K562 (cell line): ENCODE results near the gene PARD6B. TPM values are rescaled to one million over a fixed set of nuclear protein-coding genes. Genes with fewer than 3 reads are reported as not detected.
A peak's percentile ranks its signal among the peaks of the same experiment; 100 is the strongest.

Source experiments
- ATAC-seq: fragments of 200-7000 bp; cut with Tn5 transposase; 3 replicates; pipeline ENCODE4 v1.9.1; 2020; ENCODE audit warnings: moderate library complexity
- BruUV-seq: library from RNA; stranded (reverse); fragments of 400-500 nt; replicated peaks from 2 replicates; lab custom pipeline; 2021; lab: Mats Ljungman, UMichigan
- CTCF ChIA-PET: fragments of 300-600 bp; formaldehyde crosslinking; extraction: SDS; loops from one replicate; lab custom pipeline; 2021; ENCODE audit warnings: low intra/inter-chr PET ratio; lab: Yijun Ruan, JAX
- POLR2A ChIA-PET: fragments of 300-600, 350-650 bp; sonication (Branson Sonifier 250); formaldehyde crosslinking; extraction: SDS; loops from one replicate; lab custom pipeline; 2021; ENCODE audit warnings: antibody characterized with exemption, inconsistent platforms; lab: Yijun Ruan, JAX
- DNase-seq, 4 experiments: peaks; one replicate each; pipeline versions ENCODE4 v3.0.0 to v3.0.0-alpha.2; 2011 to 2018; ENCODE audit warnings: low spot score in 3 of 4, mixed read lengths in 3 of 4; ENCODE audit errors: extremely low read depth in 1 of 4
- FAIRE-seq: peaks from 2 replicates; lab custom pipeline; 2011; peaks lifted over from hg19 to GRCh38; lab: Jason Lieb, UNC
- H2AFZ ChIP-seq: 2 replicates; pipeline ENCODE4 v1.6.0; 2011; ENCODE audit warnings: low read depth, low read length, control low read depth, inconsistent platforms
- H3K27ac ChIP-seq: fragments of 200-600 bp; 3 replicates; pipeline ENCODE4 v1.8.0; 2011; ENCODE audit warnings: low read depth, mild to moderate bottlenecking, control low read depth, inconsistent platforms, low read length, moderate library complexity, mixed read lengths; ENCODE audit errors: extremely low read depth
- H3K27me3 ChIP-seq, 2 experiments: fragments of 300-600 bp in 1 of 2; 2 replicates in 1 of 2; 3 replicates in 1 of 2; pipeline versions ENCODE4 v1.6.0 to v1.8.0; 2011; ENCODE audit warnings: inconsistent platforms in 2 of 2, low read length in 2 of 2, mild to moderate bottlenecking in 1 of 2, mixed read lengths in 1 of 2, moderate library complexity in 1 of 2; ENCODE audit not compliant: control insufficient read depth in 2 of 2, insufficient read depth in 2 of 2
- H3K36me3 ChIP-seq: fragments of 300-600 bp; 3 replicates; pipeline ENCODE4 v1.8.0; 2011; ENCODE audit warnings: mild to moderate bottlenecking, low read length, inconsistent platforms; ENCODE audit not compliant: control insufficient read depth, insufficient read depth
- H3K4me1 ChIP-seq, 2 experiments: fragments of 200-600 bp in 1 of 2; replicated peaks in 1 of 2; 2 replicates in 1 of 2; 3 replicates in 1 of 2; pipeline versions ENCODE4 v1.5.1 to v1.8.0; 2011; ENCODE audit warnings: inconsistent platforms in 2 of 2, low read length in 2 of 2, mild to moderate bottlenecking in 1 of 2, mixed read lengths in 1 of 2, moderate library complexity in 1 of 2; ENCODE audit not compliant: control insufficient read depth in 2 of 2, insufficient read depth in 2 of 2
- H3K4me2 ChIP-seq: 2 replicates; pipeline ENCODE4 v1.6.1; 2011; ENCODE audit warnings: low read length, control low read depth, inconsistent platforms, mixed read lengths; ENCODE audit not compliant: insufficient read depth
- H3K4me3 ChIP-seq: fragments of 200-600 bp; sonication (generic), shearing (Covaris generic); 2 replicates; pipeline ENCODE4 v1.5.1; 2016; ENCODE audit warnings: control low read depth, inconsistent platforms
- H3K79me2 ChIP-seq: fragments of 200-600 bp; 3 replicates; pipeline ENCODE4 v1.8.0; 2011; ENCODE audit warnings: low read length, inconsistent platforms; ENCODE audit not compliant: control insufficient read depth, insufficient read depth
- H3K9ac ChIP-seq, 2 experiments: 2 replicates each; pipeline versions ENCODE4 v1.6.0 to v1.6.1; 2011; ENCODE audit warnings: low read depth in 2 of 2, low read length in 2 of 2, control low read depth in 1 of 2, inconsistent platforms in 1 of 2, mild to moderate bottlenecking in 1 of 2, mixed read lengths in 1 of 2; ENCODE audit not compliant: insufficient read depth in 1 of 2
- H3K9me1 ChIP-seq: one replicate; pipeline ENCODE4 v1.6.0; 2011; ENCODE audit warnings: inconsistent platforms, mild to moderate bottlenecking, low read length, moderate library complexity; ENCODE audit not compliant: control insufficient read depth, insufficient read depth
- H3K9me3 ChIP-seq: replicated peaks from 2 replicates; pipeline ENCODE4 v1.5.1; 2011; ENCODE audit warnings: low read depth, low read length, inconsistent platforms; ENCODE audit not compliant: control insufficient read depth, insufficient read depth
- H4K20me1 ChIP-seq: replicated peaks from 2 replicates; pipeline ENCODE4 v1.6.1; 2011; ENCODE audit warnings: low read length, inconsistent platforms, mixed read lengths; ENCODE audit not compliant: control insufficient read depth, insufficient read depth
- ATF3 ChIP-seq, 2 experiments: fragments of 450-650 bp in 1 of 2; sonication (generic) in 1 of 2; formaldehyde crosslinking in 1 of 2; IDR thresholded peaks in 1 of 2; conservative IDR thresholded peaks in 1 of 2; 2 replicates each; pipeline versions ENCODE4 v1.6.1 to v1.8.1; 2016 to 2023; ENCODE audit warnings: mild to moderate bottlenecking in 2 of 2, moderate library complexity in 2 of 2, inconsistent platforms in 1 of 2, missing genetic modification reagents in 1 of 2
- CEBPB ChIP-seq: fragments of 450-650 bp; IDR thresholded peaks from 2 replicates; pipeline ENCODE4 v1.6.1; 2016; ENCODE audit warnings: missing genetic modification characterization, missing compliant biosample characterization
- CEBPG ChIP-seq, 3 experiments: fragments of 200-800 bp in 1 of 3; sonication (Bioruptor generic) in 1 of 3; sonication (generic) in 1 of 3; formaldehyde crosslinking in 1 of 3; IDR thresholded peaks in 2 of 3; conservative IDR thresholded peaks in 1 of 3; 2 replicates each; pipeline versions ENCODE4 v1.6.1 to v1.8.0; 2016 to 2022; ENCODE audit warnings: missing compliant biosample characterization in 2 of 3, missing genetic modification characterization in 2 of 3, mild to moderate bottlenecking in 1 of 3, missing genetic modification reagents in 1 of 3
- GATA2 ChIP-seq: sonication (generic); formaldehyde crosslinking; IDR thresholded peaks from 2 replicates; pipeline ENCODE4 v1.4.0; 2020; ENCODE audit warnings: mild to moderate bottlenecking, missing genetic modification reagents
- MAFG ChIP-seq: fragments of 450-650 bp; conservative IDR thresholded peaks from 2 replicates; pipeline ENCODE4 v1.6.1; 2016; ENCODE audit warnings: missing genetic modification characterization, missing compliant biosample characterization
- POLR2H ChIP-seq: IDR thresholded peaks from 2 replicates; pipeline ENCODE4 v1.6.1; 2016; ENCODE audit warnings: missing genetic modification characterization, low read depth, mild to moderate bottlenecking, control low read depth, missing compliant biosample characterization, moderate library complexity
- SPI1 ChIP-seq: IDR thresholded peaks from 2 replicates; pipeline ENCODE4 v1.6.1; 2011; ENCODE audit warnings: low read depth, low read length, control low read depth, borderline replicate concordance
- SRSF9 ChIP-seq: fragments of 200-400 bp; formaldehyde crosslinking; IDR thresholded peaks from 2 replicates; pipeline ENCODE4 v1.6.1; 2017; ENCODE audit warnings: low read depth, low read length, borderline replicate concordance
- ZBTB11 ChIP-seq, 3 experiments: fragments of 200-800 bp in 1 of 3; fragments of 250-450 bp in 1 of 3; fragments of 450-650 bp in 1 of 3; sonication (Bioruptor Pico) in 1 of 3; sonication (Bioruptor generic) in 1 of 3; formaldehyde crosslinking in 1 of 3; IDR thresholded peaks; 2 replicates each; pipeline versions ENCODE4 v1.6.1 to v1.8.0; 2016 to 2022; ENCODE audit warnings: mild to moderate bottlenecking in 2 of 3, missing genetic modification characterization in 2 of 3, missing compliant biosample characterization in 1 of 3, moderate library complexity in 1 of 3
- ZNF780A ChIP-seq: fragments of 250-450 bp; sonication (Bioruptor Pico); IDR thresholded peaks from 2 replicates; pipeline ENCODE4 v1.5.0; 2021; ENCODE audit warnings: mild to moderate bottlenecking
- WGBS: fragments of 100-300 bp; shearing (Covaris generic); methylation state at CpG from one replicate; pipeline ENCODE4 v1.1.6; 2016; ENCODE audit warnings: low coverage, mixed read lengths; ENCODE audit not compliant: insufficient coverage; ENCODE audit errors: missing lambda C conversion rate; 5-methylcytosine and 5-hydroxymethylcytosine counted together
- in situ Hi-C: fragments of 300-500 bp; cut with MboI; formaldehyde crosslinking; loops from 4 replicates; pipeline ENCODE4 v1.15.0; 2018; ENCODE audit warnings: inconsistent platforms, mixed read lengths
- intact Hi-C: fragments of 100-400 bp; cut with micrococcal nuclease; formaldehyde crosslinking; loops from 2 replicates; pipeline ENCODE4 v1.14.2; 2022
- polyA plus RNA-seq, 8 experiments: library from polyadenylated mRNA; depleted of rRNA in 4 of 8; stranded (reverse) in 5 of 8; unstranded in 3 of 8; fragments of >200 nt; fragmentation: Nextera tagmentation in 2 of 8; fragmentation: Illumina TruSeq in 1 of 8; extraction: Ambion mirVana in 2 of 8; extraction: Trizol in 1 of 8; gene quantifications; 2 replicates each; pipeline versions ENCODE4 v1.2.1 to v1.2.3, GENCODE V29; 2011 to 2014; ENCODE audit warnings: inconsistent platforms in 1 of 8, missing spikeins in 1 of 8
- total RNA-seq, 7 experiments: library from RNA; depleted of rRNA in 6 of 7; stranded (reverse); fragments of >200 nt in 6 of 7; fragmentation: Illumina TruSeq in 2 of 7; extraction: Trizol in 2 of 7; gene quantifications; 2 replicates each; pipeline versions ENCODE4 v1.2.1 to v1.2.3, GENCODE V29; 2011 to 2021; ENCODE audit warnings: low replicate concordance in 1 of 7

The PARD6B gene
- total and polyA plus RNA-seq, 9 of the 15 experiments (the other 6 are each of a cell fraction or from before 2014, with no cell fraction given): 1.7 to 12.3 (median 5.5) TPM

GRCh38 chr20:50731930-50732690 is 730 bp downstream of the PARD6B start (continued):
- TF ChIP-seq ZBTB11 (CRISPR knock-in tag; IDR thresholded peaks at IDR 0.05): peak in 1 of 3 experiments; percentile 77; a peak in 2 of 6 replicates

- Histone ChIP-seq H3K9ac (peak overlapping the region; percentile 27 to 60), H3K4me3 (peak overlapping the region; percentile 89; the same call in 1 of the 2 replicates), H3K4me2 (peak overlapping the region; percentile 79), H3K27me3 (no peaks in the 10 kb centered on the region), H3K9me1 (no peaks in the 10 kb centered on the region), H4K20me1 (no peaks in the 10 kb centered on the region), H2AFZ (no peak overlapping the region), H3K27ac (peak overlapping the region; percentile 16), H3K9me3 (no peaks in the 10 kb centered on the region), H3K36me3 (peaks cover 30% of the 10 kb centered on the region), H3K79me2 (peaks cover 74% of the 10 kb centered on the region), H3K4me1 (peaks cover 40 to 51% of the 10 kb centered on the region in 2 experiments)
- FAIRE-seq: no peak
- DNase-seq: no peak
- no peak for ATAC-seq
- CTCF ChIA-PET: interaction anchor here (0.9 kb wide), 1 partner anchor 54 kb away, joined by 3 read pairs; no protein-coding TSS in a partner anchor
- in situ Hi-C loops (loop anchor here (10.0 kb wide), 1 partner anchor 249 kb away; no protein-coding TSS in a partner anchor), intact Hi-C loops (loop anchor here (5.0 kb wide), 1 partner anchor 41 kb away; the partner anchor contains the start of gene RIPOR3)
- 11% methylated on average over 1 of the region's 1 CpG for WGBS
- BruUV-seq: no TSS peak
- POLR2A ChIA-PET: interaction anchor here (0.5 to 2.8 kb wide), 6 partner anchors 9 to 543 kb away, joined by 3 to 10 read pairs (median 3); partner anchors contain the start of gene CEBPB
- TF ChIP-seq CEBPB: peak; percentile 80
- TF ChIP-seq SPI1: no peak
- no peak for TF ChIP-seq GATA2 (CRISPR knock-in tag)
- 0 out of 2 replicates have a peak, but pooled peaks have one; percentile 12 for TF ChIP-seq ATF3 (IDR thresholded peaks at IDR 0.05)
- no peak for TF ChIP-seq ATF3 (CRISPR knock-in tag; conservative IDR thresholded peaks at IDR 0.05)
- no peak for TF ChIP-seq SRSF9
- TF ChIP-seq POLR2H: peak; percentile 27; the same call in 1 of the 2 replicates
- no peak for TF ChIP-seq CEBPG (CRISPR knock-in tag; IDR thresholded peaks at IDR 0.05)
- TF ChIP-seq CEBPG (tag; conservative IDR thresholded peaks at IDR 0.05 in 1 of 2, IDR thresholded peaks at IDR 0.05 in 1 of 2): peak; percentile 61 to 87; a peak in 2 of 4 replicates
- peak; percentile 30; the same call in 1 of the 2 replicates for TF ChIP-seq MAFG (tag)
- TF ChIP-seq ZNF780A (CRISPR knock-in tag): no peak
Observed at GRCh38 chr20:50733644-50734349, 2.4 kb downstream of the PARD6B start.
